GM23338 (cell line): ENCODE measurements around the gene ALOX5AP. TPM values are rescaled to one million over a fixed set of nuclear protein-coding genes. Genes with fewer than 3 reads are reported as not detected.

Experiments used
- ATAC-seq: fragments of 200-7000 bp; cut with Tn5 transposase; 3 replicates; pipeline ENCODE4 v1.9.1; 2020
- DNase-seq: peaks from one replicate; pipeline ENCODE4 v3.0.0-alpha.2; 2015; ENCODE audit warnings: low spot score
- H2AFZ ChIP-seq: fragments of 200-600 bp; sonication (generic); 2 replicates; pipeline ENCODE4 v1.8.0; 2016; ENCODE audit warnings: antibody characterized with exemption, mild to moderate bottlenecking, moderate library complexity
- H3F3A ChIP-seq: fragments of 200-600 bp; sonication (generic); replicated peaks from 2 replicates; pipeline ENCODE4 v1.8.0; 2017; ENCODE audit warnings: antibody characterized with exemption, mixed run types, low read depth
- H3K27ac ChIP-seq: fragments of 200-600 bp; sonication (generic); 2 replicates; pipeline ENCODE4 v1.6.1; 2016; ENCODE audit warnings: low read depth
- H3K27me3 ChIP-seq: fragments of 200-600 bp; sonication (generic); 2 replicates; pipeline ENCODE4 v1.8.0; 2016; ENCODE audit warnings: mild to moderate bottlenecking, mixed run types, moderate library complexity; ENCODE audit not compliant: insufficient read depth
- H3K36me3 ChIP-seq: fragments of 200-600 bp; sonication (generic); 2 replicates; pipeline ENCODE4 v1.8.0; 2016; ENCODE audit warnings: mild to moderate bottlenecking; ENCODE audit not compliant: insufficient read depth
- H3K4me1 ChIP-seq: fragments of 200-600 bp; sonication (generic); 2 replicates; pipeline ENCODE4 v1.8.0; 2016; ENCODE audit warnings: mild to moderate bottlenecking, moderate library complexity; ENCODE audit not compliant: insufficient read depth
- H3K4me2 ChIP-seq: fragments of 200-600 bp; sonication (generic); 2 replicates; pipeline ENCODE4 v1.7.1; 2017; ENCODE audit warnings: mixed run types
- H3K4me3 ChIP-seq: fragments of 200-600 bp; sonication (generic); 2 replicates; pipeline ENCODE4 v1.6.1; 2016; ENCODE audit warnings: mixed run types
- H3K79me2 ChIP-seq: fragments of 200-600 bp; sonication (generic); replicated peaks from 2 replicates; pipeline ENCODE4 v1.8.0; 2017; ENCODE audit warnings: mild to moderate bottlenecking; ENCODE audit not compliant: insufficient read depth
- H3K9me2 ChIP-seq: fragments of 200-600 bp; sonication (generic); 2 replicates; pipeline ENCODE4 v1.8.0; 2017; ENCODE audit not compliant: insufficient read depth
- H4K20me1 ChIP-seq: fragments of 200-600 bp; sonication (generic); replicated peaks from 2 replicates; pipeline ENCODE4 v1.8.0; 2017; ENCODE audit warnings: mild to moderate bottlenecking; ENCODE audit not compliant: insufficient read depth
- H3K27ac Mint-ChIP-seq: 2 replicates; pipeline ENCODE4 v1.8.0; 2020; ENCODE audit warnings: inconsistent platforms, mild to moderate bottlenecking, moderate library complexity, mixed read lengths
- H3K27me3 Mint-ChIP-seq: 3 replicates; pipeline ENCODE4 v1.8.0; 2022; ENCODE audit warnings: low read depth, mild to moderate bottlenecking, moderate library complexity, mixed read lengths, inconsistent platforms; ENCODE audit not compliant: insufficient read depth, poor library complexity
- H3K36me3 Mint-ChIP-seq: 3 replicates; pipeline ENCODE4 v1.8.0; 2021; ENCODE audit warnings: low read depth, mild to moderate bottlenecking, inconsistent platforms, moderate library complexity, mixed read lengths
- H3K4me1 Mint-ChIP-seq: 3 replicates; pipeline ENCODE4 v1.8.0; 2020; ENCODE audit warnings: mild to moderate bottlenecking, inconsistent platforms, mixed read lengths
- H3K4me3 Mint-ChIP-seq: 3 replicates; pipeline ENCODE4 v1.8.0; 2021; ENCODE audit warnings: moderate library complexity, mild to moderate bottlenecking, inconsistent platforms, mixed read lengths
- H3K9me3 Mint-ChIP-seq: 3 replicates; pipeline ENCODE4 v1.8.0; 2020; ENCODE audit warnings: moderate library complexity, mild to moderate bottlenecking, inconsistent platforms, mixed read lengths
- CREB1 ChIP-seq: fragments of 250-450 bp; sonication (Bioruptor Pico); IDR thresholded peaks from 2 replicates; pipeline ENCODE4 v1.5.0; 2020; ENCODE audit warnings: low read depth, mild to moderate bottlenecking, moderate library complexity
- CTCF ChIP-seq, 2 experiments: fragments of 200-600 bp in 1 of 2; sonication (generic) in 1 of 2; conservative IDR thresholded peaks; 2 replicates each; pipeline versions ENCODE4 v1.5.1 to v1.6.1; 2016 to 2017; ENCODE audit warnings: antibody characterized with exemption in 2 of 2, low read depth in 2 of 2, mild to moderate bottlenecking in 2 of 2, moderate library complexity in 1 of 2
- EZH2 ChIP-seq: fragments of 200-600 bp; sonication (generic); IDR thresholded peaks from one replicate; pipeline ENCODE4 v1.8.0; 2017; ENCODE audit warnings: antibody characterized with exemption, mild to moderate bottlenecking, low read depth; ENCODE audit not compliant: unreplicated experiment
- EZH2phosphoT487 ChIP-seq: fragments of 200-600 bp; sonication (generic); IDR thresholded peaks from one replicate; pipeline ENCODE4 v1.8.1; 2018; ENCODE audit warnings: antibody characterized with exemption; ENCODE audit not compliant: unreplicated experiment
- JUNB ChIP-seq: IDR thresholded peaks from one replicate; pipeline ENCODE4 v1.6.1; 2016; ENCODE audit warnings: antibody characterized with exemption; ENCODE audit not compliant: unreplicated experiment
- NANOG ChIP-seq: IDR thresholded peaks from 2 replicates; pipeline ENCODE4 v1.6.1; 2016; ENCODE audit warnings: antibody characterized with exemption, borderline replicate concordance
- POLR2AphosphoS5 ChIP-seq: IDR thresholded peaks from 2 replicates; pipeline ENCODE4 v1.6.1; 2016; ENCODE audit warnings: antibody characterized with exemption, low read depth
- STAT1 ChIP-seq: IDR thresholded peaks from one replicate; pipeline ENCODE4 v1.6.1; 2016; ENCODE audit warnings: antibody characterized with exemption; ENCODE audit not compliant: unreplicated experiment
- ZNF114 ChIP-seq: fragments of 250-450 bp; sonication (Bioruptor Pico); IDR thresholded peaks from 2 replicates; pipeline ENCODE4 v1.5.0; 2020; ENCODE audit warnings: mild to moderate bottlenecking, moderate library complexity
- ZNF331 ChIP-seq: fragments of 250-450 bp; sonication (Bioruptor Pico); IDR thresholded peaks from 2 replicates; pipeline ENCODE4 v1.5.0; 2020; ENCODE audit warnings: low read depth, mild to moderate bottlenecking, moderate library complexity
- polyA plus RNA-seq: library from polyadenylated mRNA; unstranded; fragments of >200 nt; fragmentation: Nextera tagmentation; extraction: Ambion mirVana; gene quantifications from 2 replicates; pipeline ENCODE4 v1.2.1, GENCODE V29; 2016
- total RNA-seq: library from RNA; depleted of rRNA; stranded (reverse); fragments of >200 nt; shearing (Covaris generic); gene quantifications from 2 replicates; pipeline ENCODE4 v1.2.3, GENCODE V29; 2014
- TF ChIP-seq, protein P1 (sequence below): IDR thresholded peaks from one replicate; pipeline ENCODE4 v1.6.1; 2018; ENCODE audit warnings: antibody characterized with exemption; ENCODE audit not compliant: unreplicated experiment
- TF ChIP-seq, protein P2 (sequence below): fragments of 250-450 bp; sonication (Bioruptor Pico); IDR thresholded peaks from 2 replicates; pipeline ENCODE4 v1.5.0; 2020; ENCODE audit warnings: mild to moderate bottlenecking, moderate library complexity
- TF ChIP-seq, protein P3 (sequence below): IDR thresholded peaks from 2 replicates; pipeline ENCODE4 v1.6.1; 2016; ENCODE audit warnings: antibody characterized with exemption

The ALOX5AP gene
- total and polyA plus RNA-seq, 2 experiments from 2014 or later = 0.23 TPM; not detected in 1

DNA sequence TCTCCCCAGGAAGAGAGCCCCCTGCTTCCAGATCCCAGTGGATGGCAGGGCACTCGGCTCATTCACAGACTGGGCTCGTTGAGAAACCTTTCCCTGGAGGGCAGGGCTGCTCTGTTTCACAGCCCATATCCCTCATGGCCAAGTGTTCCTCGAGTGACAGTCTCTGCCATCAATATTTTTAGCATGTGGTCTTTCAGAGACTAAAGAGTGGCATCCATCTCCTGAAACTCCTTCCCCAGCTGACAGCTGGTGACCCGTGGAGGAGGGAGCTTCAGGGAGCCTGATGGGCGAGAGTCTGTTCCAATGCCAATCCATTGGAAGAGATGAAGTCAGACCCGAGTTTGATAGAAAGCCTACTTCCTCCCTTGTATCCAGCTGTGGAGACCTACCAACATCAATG is 30.7 kb upstream of the ALOX5AP start:
- peaks cover 3% of the 10 kb centered on the region; the same call in 1 of the 2 replicates for H3K4me1 ChIP-seq
- H3K27ac Mint-ChIP-seq = no peak overlapping the region
- no peaks in the 10 kb centered on the region for H3K27me3 ChIP-seq
- no peak overlapping the region for H2AFZ ChIP-seq
- no peak overlapping the region for H3K27ac ChIP-seq
- no peaks in the 10 kb centered on the region for H3K36me3 ChIP-seq
- H3F3A ChIP-seq = no peaks in the 10 kb centered on the region
- no peak overlapping the region for H3K4me2 ChIP-seq
- H3K79me2 ChIP-seq = no peaks in the 10 kb centered on the region
- no peak overlapping the region for H3K4me3 ChIP-seq
- H3K36me3 Mint-ChIP-seq = no peaks in the 10 kb centered on the region
- no peak overlapping the region for H3K4me3 Mint-ChIP-seq
- TF ChIP-seq EZH2 (no peak), CTCF (conservative IDR thresholded peaks at IDR 0.05; ENCODE audit: low read depth in 2 of 2) (no peak), CREB1 (CRISPR knock-in tag) (no peak), NANOG (no peak), ZNF114 (CRISPR knock-in tag) (no peak), EZH2phosphoT487 (no peak), JUNB (no peak), STAT1 (no peak), ZNF331 (no peak), POLR2AphosphoS5 (no peak)
- TF ChIP-seq, protein P1, sequence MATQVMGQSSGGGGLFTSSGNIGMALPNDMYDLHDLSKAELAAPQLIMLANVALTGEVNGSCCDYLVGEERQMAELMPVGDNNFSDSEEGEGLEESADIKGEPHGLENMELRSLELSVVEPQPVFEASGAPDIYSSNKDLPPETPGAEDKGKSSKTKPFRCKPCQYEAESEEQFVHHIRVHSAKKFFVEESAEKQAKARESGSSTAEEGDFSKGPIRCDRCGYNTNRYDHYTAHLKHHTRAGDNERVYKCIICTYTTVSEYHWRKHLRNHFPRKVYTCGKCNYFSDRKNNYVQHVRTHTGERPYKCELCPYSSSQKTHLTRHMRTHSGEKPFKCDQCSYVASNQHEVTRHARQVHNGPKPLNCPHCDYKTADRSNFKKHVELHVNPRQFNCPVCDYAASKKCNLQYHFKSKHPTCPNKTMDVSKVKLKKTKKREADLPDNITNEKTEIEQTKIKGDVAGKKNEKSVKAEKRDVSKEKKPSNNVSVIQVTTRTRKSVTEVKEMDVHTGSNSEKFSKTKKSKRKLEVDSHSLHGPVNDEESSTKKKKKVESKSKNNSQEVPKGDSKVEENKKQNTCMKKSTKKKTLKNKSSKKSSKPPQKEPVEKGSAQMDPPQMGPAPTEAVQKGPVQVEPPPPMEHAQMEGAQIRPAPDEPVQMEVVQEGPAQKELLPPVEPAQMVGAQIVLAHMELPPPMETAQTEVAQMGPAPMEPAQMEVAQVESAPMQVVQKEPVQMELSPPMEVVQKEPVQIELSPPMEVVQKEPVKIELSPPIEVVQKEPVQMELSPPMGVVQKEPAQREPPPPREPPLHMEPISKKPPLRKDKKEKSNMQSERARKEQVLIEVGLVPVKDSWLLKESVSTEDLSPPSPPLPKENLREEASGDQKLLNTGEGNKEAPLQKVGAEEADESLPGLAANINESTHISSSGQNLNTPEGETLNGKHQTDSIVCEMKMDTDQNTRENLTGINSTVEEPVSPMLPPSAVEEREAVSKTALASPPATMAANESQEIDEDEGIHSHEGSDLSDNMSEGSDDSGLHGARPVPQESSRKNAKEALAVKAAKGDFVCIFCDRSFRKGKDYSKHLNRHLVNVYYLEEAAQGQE = no peak
- TF ChIP-seq, protein P2, sequence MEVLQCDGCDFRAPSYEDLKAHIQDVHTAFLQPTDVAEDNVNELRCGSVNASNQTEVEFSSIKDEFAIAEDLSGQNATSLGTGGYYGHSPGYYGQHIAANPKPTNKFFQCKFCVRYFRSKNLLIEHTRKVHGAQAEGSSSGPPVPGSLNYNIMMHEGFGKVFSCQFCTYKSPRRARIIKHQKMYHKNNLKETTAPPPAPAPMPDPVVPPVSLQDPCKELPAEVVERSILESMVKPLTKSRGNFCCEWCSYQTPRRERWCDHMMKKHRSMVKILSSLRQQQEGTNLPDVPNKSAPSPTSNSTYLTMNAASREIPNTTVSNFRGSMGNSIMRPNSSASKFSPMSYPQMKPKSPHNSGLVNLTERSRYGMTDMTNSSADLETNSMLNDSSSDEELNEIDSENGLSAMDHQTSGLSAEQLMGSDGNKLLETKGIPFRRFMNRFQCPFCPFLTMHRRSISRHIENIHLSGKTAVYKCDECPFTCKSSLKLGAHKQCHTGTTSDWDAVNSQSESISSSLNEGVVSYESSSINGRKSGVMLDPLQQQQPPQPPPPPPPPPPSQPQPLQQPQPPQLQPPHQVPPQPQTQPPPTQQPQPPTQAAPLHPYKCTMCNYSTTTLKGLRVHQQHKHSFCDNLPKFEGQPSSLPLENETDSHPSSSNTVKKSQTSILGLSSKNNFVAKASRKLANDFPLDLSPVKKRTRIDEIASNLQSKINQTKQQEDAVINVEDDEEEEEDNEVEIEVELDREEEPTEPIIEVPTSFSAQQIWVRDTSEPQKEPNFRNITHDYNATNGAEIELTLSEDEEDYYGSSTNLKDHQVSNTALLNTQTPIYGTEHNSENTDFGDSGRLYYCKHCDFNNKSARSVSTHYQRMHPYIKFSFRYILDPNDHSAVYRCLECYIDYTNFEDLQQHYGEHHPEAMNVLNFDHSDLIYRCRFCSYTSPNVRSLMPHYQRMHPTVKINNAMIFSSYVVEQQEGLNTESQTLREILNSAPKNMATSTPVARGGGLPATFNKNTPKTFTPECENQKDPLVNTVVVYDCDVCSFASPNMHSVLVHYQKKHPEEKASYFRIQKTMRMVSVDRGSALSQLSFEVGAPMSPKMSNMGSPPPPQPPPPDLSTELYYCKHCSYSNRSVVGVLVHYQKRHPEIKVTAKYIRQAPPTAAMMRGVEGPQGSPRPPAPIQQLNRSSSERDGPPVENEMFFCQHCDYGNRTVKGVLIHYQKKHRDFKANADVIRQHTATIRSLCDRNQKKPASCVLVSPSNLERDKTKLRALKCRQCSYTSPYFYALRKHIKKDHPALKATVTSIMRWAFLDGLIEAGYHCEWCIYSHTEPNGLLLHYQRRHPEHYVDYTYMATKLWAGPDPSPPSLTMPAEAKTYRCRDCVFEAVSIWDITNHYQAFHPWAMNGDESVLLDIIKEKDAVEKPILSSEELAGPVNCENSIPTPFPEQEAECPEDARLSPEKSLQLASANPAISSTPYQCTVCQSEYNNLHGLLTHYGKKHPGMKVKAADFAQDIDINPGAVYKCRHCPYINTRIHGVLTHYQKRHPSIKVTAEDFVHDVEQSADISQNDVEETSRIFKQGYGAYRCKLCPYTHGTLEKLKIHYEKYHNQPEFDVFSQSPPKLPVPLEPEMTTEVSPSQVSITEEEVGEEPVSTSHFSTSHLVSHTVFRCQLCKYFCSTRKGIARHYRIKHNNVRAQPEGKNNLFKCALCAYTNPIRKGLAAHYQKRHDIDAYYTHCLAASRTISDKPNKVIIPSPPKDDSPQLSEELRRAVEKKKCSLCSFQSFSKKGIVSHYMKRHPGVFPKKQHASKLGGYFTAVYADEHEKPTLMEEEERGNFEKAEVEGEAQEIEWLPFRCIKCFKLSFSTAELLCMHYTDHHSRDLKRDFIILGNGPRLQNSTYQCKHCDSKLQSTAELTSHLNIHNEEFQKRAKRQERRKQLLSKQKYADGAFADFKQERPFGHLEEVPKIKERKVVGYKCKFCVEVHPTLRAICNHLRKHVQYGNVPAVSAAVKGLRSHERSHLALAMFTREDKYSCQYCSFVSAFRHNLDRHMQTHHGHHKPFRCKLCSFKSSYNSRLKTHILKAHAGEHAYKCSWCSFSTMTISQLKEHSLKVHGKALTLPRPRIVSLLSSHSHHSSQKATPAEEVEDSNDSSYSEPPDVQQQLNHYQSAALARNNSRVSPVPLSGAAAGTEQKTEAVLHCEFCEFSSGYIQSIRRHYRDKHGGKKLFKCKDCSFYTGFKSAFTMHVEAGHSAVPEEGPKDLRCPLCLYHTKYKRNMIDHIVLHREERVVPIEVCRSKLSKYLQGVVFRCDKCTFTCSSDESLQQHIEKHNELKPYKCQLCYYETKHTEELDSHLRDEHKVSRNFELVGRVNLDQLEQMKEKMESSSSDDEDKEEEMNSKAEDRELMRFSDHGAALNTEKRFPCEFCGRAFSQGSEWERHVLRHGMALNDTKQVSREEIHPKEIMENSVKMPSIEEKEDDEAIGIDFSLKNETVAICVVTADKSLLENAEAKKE (CRISPR knock-in tag) = no peak
- TF ChIP-seq, protein P3, sequence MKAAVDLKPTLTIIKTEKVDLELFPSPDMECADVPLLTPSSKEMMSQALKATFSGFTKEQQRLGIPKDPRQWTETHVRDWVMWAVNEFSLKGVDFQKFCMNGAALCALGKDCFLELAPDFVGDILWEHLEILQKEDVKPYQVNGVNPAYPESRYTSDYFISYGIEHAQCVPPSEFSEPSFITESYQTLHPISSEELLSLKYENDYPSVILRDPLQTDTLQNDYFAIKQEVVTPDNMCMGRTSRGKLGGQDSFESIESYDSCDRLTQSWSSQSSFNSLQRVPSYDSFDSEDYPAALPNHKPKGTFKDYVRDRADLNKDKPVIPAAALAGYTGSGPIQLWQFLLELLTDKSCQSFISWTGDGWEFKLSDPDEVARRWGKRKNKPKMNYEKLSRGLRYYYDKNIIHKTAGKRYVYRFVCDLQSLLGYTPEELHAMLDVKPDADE = no peak
- no peaks in the 10 kb centered on the region for H3K9me3 Mint-ChIP-seq
- H4K20me1 ChIP-seq = no peaks in the 10 kb centered on the region
- DNase-seq (no peak), ATAC-seq (no peak)
- H3K4me1 Mint-ChIP-seq = peaks cover 6% of the 10 kb centered on the region; the same call in 2 of the 3 replicates
- peaks cover 7% of the 10 kb centered on the region for H3K9me2 ChIP-seq
- H3K27me3 Mint-ChIP-seq = no peaks in the 10 kb centered on the region
